NCI-H1092 treated with DMSO at 0.1 percent for 48 hours (cell line): ENCODE measurements around the gene RUNX3.
"Not testable (repeated sequence)": the region's sequence is repeated elsewhere in the genome, so short reads cannot be mapped to it uniquely, and the experiment has no call there.

ENCODE experiments used
- DNase-seq: peaks from one replicate; lab custom pipeline; 2025; lab: John Stamatoyannopoulos, UW

The RUNX3 gene

GRCh38 chr1:24913616-24914225 lies 16.4 kb downstream of the RUNX3 start:
- no peak for DNase-seq

GRCh38 chr1:24913274-24913604 lies 16.8 kb downstream of the RUNX3 start:
- no peak for DNase-seq

GRCh38 chr1:24912376-24913273 lies 17.5 kb downstream of the RUNX3 start:
- no peak for DNase-seq

- DNase-seq, result no peak
These were observed 18.4 kb downstream of the RUNX3 start for GRCh38 chr1:24911651-24912155.

GRCh38 chr1:24910751-24911650 lies 19.1 kb downstream of the RUNX3 start:
- no peak for DNase-seq

DNA sequence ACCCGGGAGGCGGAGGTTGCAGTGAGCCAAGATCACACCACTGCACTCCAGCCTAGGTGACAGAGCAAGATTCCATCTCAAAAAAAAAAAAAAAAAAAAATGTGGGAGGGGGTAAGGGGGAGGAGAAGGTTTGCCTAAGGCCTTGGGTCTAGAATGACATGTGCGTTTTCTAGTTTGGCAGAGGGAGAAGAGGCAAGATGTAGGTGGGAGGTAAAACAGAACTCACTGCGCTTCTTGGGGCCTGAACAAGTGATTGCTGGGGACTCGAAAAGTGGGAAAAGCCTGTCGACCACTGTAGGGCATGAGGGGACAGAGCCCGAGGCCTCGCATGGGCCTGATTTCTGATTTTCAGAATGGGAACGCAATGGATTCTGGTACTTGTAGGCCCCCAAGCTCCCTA lies 19.9 kb downstream of the RUNX3 start:
- DNase-seq, result no peak

DNA sequence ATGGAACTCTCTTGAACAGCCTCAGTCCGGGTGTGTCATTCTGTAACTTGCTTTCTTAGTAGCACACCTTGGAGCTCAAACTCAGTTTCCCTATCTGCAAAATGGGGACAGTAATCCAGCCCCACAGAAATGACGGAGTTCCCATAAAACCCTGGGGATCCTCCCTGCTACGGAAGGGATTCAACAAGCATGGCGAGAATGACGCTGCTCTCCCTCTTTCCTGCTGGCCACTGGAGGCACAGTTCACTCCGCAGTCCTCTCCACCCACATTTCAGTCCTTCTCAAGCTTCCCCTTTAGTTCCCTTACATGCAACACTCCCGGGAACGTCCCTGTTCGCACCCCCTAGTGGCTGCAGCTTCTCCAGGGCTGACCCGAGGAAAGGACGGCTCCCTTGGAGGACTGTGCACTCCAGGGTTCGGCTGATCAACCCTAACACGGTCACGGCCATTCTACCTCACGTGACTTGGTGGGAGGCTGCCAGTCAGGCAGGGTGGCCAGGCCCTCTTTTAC lies 20.6 kb downstream of the RUNX3 start:
- DNase-seq, result no peak

DNA sequence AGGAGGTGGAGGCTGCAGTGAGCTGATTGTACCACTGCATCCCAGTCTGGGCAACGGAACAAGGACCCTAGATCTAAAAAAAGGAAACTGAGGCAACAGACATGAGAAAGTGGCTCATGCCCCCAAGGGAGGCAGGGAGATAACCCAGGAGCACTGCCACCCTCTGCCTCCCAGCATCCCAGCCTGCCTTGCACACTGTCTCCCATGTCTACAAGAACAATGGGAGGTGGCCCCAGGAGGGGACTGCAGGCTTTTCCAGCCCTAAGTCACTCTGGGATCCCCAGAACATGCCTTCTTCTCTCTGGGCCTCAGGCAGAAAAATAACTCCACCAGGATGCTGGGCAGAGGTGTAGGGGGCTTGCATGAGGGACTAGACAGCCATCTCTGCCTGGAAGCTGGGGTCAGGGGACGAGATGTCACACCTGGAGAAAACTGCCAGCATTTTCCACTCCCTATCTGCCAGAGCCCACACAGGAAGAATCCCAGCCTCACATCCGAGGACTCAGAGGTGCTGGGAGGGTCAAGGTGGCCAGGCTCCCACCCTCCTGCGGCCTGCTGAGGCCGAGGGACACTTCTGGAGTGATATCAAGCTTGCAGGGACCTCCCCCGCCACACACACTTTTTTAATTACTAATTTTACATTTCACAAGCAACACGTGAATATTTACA lies 21.4 kb downstream of the RUNX3 start:
- no peak for DNase-seq

GRCh38 chr1:24907587-24908294 lies 22.3 kb downstream of the RUNX3 start:
- DNase-seq, result not testable (repeated sequence)

DNA sequence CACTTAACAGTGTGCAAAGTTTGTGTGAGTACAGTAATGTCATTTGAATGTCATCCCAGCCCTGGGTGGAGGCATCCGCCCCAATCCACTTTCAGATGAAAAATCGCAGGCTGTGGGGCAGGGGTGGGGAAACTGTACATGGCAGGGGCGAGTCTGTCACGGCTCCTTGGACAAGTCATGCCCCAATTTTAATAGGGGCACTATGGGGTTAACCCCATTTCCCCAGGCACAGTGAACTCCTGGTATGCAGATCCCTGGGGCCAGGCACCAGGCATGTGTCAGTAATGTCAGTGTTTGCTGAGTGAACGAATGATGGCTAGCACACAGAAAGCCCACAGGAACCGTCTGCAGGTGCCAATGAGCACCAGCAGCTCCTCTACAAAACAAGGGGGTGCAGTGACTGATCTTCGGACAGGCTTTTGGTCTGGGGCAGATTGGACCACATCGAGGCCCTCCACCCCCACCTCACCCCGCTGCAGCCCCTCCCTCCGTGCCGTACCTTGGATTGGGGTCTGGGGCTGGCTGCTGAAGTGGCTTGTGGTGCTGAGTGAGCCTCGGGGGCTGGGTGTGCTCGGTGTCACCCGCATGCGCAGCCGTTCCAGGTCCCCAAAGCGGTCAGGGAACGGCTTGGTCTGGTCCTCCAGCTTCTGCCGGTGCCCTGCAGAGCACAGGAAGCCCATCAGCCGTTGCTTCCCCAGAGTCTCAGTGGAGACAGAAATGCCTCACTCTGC lies 23.2 kb downstream of the RUNX3 start:
- DNase-seq, result no peak

DNA sequence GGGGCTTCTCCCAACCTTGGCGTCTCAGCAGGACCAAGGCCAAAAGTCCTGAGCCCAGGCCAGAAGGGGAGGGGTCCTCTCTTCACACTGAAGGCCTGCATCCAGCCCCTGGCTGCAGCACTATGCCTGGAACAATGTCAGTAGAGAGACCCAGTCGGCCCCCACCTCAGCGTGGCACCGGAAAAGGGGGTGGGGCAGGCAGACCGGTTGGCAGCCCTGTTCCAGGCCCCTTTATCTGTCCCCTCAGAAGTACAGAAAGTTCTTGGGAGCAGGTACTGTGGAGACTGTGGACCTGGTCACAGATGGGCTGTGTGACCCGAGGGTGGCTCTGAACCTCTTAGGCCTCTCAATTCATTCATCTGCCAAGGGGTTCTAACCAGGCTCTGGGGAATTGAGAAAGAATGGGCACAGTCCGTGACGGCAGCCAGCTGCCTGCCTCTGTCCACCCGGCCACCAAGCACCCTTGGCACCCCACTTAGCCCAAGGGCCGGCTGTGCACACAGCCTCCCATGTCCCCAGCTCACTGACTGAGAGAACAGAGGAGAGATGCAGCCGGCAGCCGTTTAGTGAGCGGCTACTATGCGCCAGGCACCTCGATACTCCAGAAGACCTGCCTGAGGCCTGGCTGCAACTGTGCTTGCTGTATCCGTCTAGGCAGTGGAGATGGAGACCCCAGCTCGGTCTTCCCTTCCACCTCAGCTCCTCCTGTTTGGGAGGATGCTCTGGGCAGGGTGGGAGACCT lies 23.9 kb downstream of the RUNX3 start:
- no peak for DNase-seq

GRCh38 chr1:24905355-24905978 lies 24.6 kb downstream of the RUNX3 start:
- DNase-seq, result no peak

- DNase-seq, result no peak
These were observed 25.2 kb downstream of the RUNX3 start for GRCh38 chr1:24904731-24905354.

DNA sequence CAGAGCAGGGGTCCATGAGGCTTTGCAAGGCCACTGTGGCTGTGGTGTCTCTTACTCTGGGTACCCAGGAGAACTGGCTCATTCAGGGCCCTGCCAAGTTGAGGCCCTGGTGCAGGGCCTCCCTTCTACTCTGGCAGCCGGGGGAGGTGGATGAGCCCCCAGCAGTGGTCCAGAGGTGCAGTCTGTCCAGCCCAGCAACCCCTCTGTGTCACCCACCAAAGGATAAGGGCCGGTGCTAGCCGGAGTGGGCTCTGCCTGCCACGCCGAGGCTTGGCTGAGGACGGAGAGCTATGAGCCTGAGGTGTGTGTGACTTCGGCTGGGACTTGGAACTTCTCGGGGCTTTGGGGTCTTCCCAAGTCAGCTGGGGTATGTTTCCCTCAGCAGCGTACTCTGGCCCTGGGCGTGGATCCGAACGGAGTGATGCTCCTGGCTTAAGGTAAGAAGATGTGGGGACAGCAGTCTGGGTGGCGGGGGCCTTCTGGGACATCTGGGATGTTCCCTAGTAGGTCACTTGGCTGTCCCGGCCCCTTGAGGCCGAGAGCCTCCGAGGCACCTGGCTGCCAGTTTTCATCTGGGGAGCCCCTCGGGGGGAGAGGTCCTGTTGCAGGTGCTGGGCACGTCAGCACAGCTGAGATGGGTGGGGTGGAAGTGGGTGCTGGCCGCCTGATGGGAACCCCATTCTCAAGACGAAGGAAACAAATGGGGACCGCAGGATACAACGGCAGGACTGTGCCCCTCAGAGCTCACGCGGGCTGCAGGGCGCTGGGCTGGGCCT lies 25.9 kb downstream of the RUNX3 start:
- DNase-seq, result no peak

DNA sequence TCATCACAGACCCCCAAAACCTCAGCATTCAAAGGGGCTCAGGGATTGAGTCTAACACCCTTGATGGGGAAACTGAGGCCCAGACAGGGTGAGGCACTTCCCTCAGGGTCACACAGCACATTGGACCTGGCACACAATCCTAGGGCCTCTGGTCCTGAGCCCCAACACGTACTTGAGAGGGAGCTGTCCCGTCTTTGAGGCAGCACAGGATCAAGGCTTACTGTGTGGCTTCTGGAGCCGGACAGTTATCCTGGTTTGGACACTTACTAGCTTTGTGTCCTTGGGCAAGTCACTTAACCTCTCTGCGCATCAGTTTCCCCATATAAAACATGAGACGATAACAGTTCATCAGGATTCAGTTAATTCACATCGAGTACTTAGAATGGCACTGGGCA lies 26.5 kb downstream of the RUNX3 start:
- DNase-seq, result no peak

- no peak for DNase-seq
These were observed 27.0 kb downstream of the RUNX3 start for GRCh38 chr1:24903011-24903461.

DNA sequence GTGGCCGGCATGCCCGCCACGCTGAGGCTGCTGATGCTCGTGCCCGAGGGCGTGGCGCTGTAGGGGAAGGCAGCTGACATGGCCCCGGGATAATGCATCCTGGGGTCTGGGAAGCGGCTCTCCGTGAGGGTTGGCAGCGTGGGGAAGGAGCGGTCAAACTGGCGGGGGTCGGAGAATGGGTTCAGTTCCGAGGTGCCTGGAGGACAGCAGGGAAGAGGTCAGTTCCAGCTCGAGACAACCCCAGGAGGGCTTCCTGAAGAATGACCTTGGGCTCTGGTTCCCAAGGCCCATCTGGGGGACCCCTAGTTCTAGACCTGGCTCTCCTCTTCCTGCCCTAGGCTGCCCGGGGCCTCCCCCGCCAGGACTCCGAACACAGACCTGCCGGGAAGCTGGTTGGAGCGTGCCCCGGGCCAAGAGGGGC lies 27.6 kb downstream of the RUNX3 start:
- DNase-seq, result no peak
